GM18505 (cell line): Measurements from ENCODE around the gene GABARAP.
"Not testable (repeated sequence)": the region's sequence is repeated elsewhere in the genome, so short reads cannot be mapped to it uniquely, and the experiment has no call there.

Source experiments
- ATAC-seq: cut with Tn5 transposase; IDR thresholded peaks from one replicate; pipeline ENCODE4 v1.9.1; 2021; ENCODE audit not compliant: unreplicated experiment
- POLR2A ChIP-seq: IDR thresholded peaks from 4 replicates; pipeline ENCODE4 v1.6.1; 2011; ENCODE audit warnings: borderline replicate concordance; ENCODE audit not compliant: insufficient read depth, insufficient read length; ENCODE audit errors: extremely low read depth

Gene GABARAP

DNA sequence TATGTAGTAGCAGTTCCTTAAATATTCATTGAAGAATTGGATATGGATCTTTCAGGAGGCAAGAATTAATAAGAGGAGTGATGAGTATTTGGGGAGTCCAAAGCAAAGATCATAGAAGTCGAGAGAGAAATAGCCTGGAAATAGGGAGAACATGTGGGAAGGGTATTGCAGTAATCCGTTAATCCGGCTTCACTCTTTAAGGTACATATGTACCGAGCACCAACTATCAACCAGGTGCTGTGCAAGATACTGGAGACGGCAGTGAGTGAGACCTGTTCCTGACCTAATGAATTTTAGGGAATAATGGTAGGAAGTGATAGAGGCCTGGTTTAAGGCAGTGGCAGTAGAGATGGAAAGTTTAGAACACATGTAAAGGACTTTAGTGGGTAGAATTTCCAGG lies 10.8 kb upstream of the GABARAP start:
- TF ChIP-seq POLR2A: no peak
- no peak for ATAC-seq

DNA sequence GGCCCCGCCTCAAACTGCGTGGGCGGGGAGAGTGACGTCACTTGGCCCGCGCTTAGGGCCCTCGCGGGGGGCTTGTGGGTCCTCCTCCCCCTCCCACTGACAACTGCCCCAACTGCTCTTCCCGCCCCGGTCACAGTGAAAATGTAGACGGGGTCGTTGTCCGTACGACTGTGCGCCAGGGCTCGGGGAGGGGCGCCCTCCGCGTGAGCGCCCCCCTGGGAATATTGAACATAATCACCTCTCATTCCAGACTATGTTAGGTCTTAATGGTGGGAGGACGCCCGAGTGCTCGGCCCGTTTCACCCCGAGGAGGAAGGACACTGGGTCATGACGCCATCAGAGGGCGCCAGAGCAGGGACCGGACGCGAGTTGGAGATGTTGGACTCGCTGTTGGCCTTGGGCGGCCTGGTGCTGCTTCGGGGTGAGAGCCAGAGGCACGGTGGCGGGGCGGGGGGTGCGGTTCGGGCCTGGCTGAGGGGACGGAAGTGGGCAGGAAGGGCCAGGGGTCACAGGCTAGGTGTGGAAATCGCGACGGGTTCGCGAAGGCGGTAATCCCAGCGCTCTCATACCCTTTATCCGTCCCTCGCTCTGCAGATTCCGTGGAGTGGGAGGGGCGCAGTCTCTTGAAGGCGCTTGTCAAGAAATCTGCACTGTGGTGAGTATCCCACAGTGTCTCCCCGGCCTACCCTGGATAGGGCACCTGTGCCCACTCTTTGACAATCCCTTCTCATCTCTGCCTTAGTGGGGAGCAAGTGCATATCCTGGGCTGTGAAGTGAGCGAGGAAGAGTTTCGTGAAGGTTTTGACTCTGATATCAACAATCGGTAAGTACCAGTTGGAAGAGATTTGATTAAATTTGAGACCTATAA lies 10.2 kb upstream of the GABARAP start, which contains the start of gene ELP5:
Gene ELP5 (plus strand): TSS at position 40 of the 868 bp plus-strand sequence. CDS start 336 bp downstream, at position 376.
- TF ChIP-seq POLR2A: peak; percentile 90
- ATAC-seq: peak; percentile 44

DNA sequence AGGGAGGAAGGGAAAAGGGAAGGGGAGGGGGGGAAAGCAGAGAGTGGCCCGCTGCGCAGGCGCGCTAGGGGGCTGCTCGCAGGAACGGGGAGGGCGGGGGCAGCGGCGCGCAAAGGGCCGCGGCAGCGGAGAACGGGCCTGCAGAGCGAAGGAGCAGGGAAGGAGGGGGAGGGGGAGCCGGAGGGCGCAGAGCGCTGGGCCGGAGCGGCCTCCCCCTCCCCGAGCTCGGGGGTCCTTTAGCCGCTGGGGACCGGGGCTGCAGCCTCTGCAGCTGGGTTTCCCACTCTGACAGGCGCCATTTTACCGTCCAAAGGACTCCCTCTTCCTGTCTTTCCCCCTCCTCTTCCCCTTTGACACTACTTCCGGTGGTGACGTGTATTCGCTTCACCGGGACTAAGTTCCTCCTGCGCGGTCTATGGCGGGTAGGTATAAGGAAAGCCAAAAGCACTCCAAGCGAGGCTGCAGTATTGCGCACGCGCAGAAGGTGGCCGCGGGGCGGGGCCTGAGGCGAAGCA lies 9.5 kb upstream of the GABARAP start, which contains the start of gene CTDNEP1:
Gene CTDNEP1 (minus strand): TSS at position 74 of the 515 bp plus-strand sequence. CDS start 438 bp downstream, outside the sequence.
- peak; percentile 82 for ATAC-seq
- TF ChIP-seq POLR2A: peak; percentile 58

DNA sequence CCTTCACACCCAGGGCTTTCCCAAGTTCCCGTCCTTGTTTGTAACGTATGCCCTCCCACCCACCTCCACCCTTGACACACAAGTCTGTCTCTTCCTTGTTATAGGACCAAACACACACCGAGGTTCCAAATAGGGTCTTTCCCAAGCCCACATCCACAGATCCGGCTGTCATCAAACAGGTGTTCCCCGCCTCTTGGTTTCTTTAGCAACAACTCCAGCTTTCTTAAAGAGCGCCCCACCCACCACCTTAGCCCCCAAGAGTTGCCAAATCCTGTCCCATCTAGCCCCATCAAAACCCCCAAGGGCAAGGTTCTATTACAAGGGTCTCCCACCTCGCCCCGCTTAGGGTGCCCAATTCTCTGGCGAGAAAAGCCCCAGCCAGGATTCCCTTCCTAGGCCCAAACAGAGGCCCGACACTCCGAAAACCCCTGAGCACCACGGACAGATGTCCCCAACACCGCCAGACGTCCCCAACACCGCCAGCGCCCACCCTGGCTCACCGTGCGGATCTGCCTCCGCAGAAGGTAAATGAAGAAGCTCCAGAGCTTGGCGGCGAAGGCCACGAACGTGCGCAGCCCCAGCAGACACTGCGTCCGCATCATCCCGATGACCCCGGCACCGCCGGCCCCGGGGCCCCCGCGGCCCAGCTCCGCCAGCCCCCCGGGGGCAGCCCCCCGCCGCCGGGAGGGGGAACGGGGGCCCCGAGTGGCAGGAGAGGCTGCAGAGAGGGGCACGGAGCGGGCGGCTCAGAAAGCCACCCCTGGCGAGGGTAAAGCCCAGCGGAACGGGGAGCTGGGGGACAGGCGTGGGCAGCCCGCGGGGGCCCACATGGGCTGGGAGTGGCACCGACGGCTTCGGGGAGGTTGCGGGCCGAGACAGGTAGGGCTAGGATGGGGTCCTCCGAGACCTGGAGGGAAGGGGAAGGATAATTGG lies 8.7 kb upstream of the GABARAP start:
- no peak for TF ChIP-seq POLR2A
- ATAC-seq: peak; percentile 4

DNA sequence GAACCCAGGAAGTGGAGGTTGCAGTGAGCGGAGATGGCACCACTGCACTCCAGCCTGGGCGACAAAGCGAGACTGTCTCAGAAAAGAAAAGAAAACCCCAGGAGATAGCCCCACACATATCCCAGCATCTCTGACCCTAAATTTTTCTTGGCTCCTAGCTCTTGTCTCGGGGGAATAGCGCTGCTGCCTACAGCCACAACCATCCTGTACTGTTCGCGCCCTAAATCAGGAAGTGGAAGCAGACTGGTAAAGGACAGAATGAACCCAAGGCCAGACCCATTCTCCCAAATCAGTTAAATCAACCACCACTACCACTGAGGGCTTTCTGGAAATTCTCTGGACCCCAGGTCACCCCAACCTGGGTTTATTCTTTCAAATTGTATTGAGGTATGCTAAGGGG lies 7.6 kb upstream of the GABARAP start:
- ATAC-seq: no peak
- no peak for TF ChIP-seq POLR2A

DNA sequence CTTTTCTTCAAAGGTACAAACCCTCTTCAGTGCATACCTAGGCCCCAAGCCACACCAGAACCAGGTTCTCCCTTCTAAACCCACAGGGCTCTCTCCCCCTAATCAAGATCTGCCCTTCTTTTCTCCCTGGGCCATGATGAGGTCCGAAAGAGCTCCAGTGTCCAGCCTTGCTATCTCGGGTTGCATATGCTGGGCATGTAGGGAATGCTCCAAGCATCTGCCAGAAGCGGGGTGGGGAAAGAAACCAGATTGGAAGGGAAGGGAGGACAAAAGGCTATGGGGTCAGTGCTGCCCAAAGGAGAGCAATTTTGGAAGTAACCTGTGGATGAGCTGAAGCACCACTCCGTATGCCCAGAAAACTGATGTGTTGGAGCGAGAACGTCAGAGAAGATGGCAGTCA lies 7.0 kb upstream of the GABARAP start:
- TF ChIP-seq POLR2A: no peak
- no peak for ATAC-seq

DNA sequence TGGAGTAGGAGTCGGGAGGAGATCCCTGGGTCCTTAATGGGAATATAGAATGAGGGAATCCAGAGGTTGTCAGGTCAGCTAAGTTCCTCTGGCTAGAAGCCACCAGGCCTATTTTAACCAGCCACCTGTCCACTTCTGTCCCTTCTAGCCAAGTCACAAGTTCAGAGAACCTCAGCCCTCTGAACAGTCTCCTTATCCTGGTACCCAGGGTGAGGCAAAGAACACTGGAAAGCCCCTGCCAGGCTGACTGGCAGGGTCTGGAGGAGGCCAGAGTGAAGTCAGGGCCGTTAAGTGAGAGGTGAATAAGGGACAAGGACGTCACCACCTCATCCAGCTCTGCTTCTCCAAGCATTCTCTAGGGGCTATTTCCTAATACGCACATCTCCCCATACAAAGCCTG lies 6.5 kb upstream of the GABARAP start:
- no peak for ATAC-seq
- TF ChIP-seq POLR2A: no peak

DNA sequence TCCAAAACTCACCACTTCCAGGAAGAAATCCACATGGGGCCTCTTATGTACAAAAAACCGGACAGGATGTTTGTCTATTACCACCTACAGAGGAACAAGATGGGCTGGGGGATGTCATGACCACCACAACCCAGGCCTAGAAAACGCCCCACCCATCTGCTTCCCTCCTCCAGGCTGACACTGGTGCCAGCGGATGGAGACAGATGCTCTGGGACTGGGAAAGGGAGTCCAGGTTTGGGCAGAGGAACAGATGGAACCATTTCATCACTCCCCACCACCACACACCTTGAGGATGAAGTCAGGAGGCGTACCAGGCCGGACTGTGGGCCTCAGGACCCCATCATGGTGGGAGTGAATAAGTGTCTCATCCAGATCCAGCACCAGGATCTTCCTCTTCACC lies 4.5 kb upstream of the GABARAP start:
- TF ChIP-seq POLR2A: no peak
- no peak for ATAC-seq

DNA sequence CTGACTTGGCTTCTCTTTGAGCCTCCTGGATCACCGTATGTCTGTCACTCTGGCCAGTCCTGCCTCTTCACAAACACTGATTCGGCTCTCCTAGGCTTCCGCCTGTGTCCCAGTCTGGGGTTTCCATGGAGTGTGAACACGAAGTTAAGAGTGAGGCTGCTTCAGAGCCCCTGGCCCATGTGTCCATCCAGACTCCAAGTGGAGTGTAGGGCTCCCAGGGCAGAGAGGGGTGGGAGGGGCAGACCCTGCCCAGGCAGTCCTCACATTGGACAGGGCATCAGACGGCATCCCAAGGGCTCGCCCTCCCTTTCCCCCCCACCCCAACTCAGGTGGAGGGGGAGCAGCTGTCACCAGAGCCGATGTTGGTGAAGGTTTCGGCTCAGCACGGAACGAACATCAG lies 1.6 kb upstream of the GABARAP start:
- ATAC-seq: not testable (repeated sequence)

DNA sequence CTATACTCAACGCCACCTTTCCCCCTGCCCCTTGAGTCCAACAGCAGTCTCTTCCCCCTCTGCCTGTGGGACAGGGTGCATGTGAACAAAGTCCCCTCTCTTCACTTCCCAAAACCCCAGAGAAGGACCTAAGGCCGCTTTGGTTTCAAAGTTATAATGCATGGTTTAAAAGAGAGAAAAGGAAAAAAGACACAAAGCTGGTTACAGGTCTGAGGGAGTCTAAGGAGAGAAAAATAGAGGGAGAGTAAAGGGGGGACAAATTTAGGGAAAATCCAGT lies 1.1 kb upstream of the GABARAP start:
- TF ChIP-seq POLR2A: no peak
- no peak for ATAC-seq

DNA sequence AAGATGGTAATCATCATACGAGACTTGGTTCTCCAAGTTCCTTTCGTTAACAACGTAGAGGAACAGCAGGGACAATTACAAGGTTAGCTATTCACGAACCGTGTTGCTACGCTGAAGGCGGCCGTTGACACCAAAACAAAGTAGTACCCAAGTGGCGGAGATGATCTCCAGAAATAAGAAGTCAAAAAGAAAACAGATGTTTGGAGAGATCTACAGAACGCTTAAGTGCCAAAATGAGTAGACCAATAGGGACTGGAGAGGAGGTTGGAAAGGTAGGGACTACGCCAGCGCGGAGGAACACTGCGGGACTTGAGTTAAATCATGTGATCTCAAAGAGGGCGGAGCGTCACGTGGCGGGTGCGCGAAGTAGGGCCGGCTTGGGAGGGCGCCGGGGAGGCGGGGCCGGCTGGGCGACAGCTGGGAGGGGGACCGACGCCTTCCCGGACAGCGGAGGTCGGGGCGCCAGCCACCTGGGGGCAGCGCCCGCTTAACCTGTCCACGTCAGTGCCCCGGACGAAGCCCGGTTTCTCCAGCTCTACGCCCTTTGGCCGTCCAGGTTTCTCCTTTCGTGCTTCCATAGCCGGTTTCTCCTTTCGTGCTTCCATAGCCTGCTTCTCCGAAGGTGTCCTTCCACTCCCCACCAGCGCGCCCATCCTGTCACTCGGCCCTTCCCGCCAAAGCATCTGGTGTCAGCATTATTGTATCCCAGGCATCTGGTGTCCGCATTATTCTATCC lies 636 bp upstream of the GABARAP start:
- TF ChIP-seq POLR2A: peak; percentile 64
- ATAC-seq: peak; percentile 39

DNA sequence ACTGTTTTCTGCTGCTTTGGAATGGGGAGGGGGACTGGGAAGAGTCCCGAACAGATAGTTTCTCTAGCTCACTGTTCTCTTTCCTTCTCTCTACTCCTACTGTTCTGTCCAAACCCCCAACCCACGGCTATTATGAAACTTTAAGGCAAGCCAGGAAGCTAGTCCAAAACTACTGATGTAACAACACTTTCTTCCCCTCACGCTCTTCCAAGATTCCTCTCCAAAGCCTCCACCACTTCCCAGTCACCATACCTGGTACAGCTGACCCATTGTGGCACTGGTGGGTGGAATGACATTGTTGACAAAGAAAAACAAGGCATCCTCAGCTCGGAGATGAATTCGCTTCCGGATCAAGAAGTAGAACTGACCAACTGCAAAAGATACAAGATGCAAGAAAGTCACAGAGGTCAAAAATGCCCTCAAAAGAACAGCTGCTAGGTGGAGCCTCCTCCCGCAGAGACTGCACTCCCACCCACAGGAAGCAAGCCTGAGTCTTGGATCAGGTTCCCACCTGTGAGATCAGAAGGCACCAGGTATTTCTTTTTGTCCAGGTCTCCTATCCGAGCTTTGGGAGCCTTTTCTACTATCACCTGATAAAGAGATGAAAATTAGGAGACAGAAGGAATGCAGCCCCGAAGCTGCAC lies 1.0 kb downstream of the GABARAP start:
- no peak for TF ChIP-seq POLR2A
- no peak for ATAC-seq

DNA sequence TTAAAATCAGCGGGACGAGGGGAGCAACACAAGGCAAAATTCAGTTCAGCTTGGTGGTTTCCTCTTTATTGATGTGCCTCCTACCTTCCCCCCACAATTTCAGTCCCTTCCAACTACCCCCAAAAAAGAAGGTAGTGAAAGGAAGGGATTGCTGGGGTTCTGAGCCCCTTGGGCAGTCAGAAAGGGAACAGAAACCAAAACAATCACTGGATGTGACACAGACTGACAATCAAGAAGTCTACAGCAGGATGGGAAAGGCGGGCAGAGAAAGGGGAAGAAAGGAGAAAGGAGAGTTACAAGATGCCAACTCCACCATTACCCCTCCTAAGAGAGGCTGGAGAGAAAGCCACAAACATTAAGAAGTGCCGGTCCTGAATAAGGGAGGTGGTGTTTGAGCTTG lies 1.9 kb downstream of the GABARAP start:
- ATAC-seq: no peak
- no peak for TF ChIP-seq POLR2A
